ENCODE results near the gene CDH12. TPM values are rescaled to one million over a fixed set of nuclear protein-coding genes. Genes with fewer than 3 reads are reported as not detected.
"Not testable (repeated sequence)": the region's sequence is repeated elsewhere in the genome, so short reads cannot be mapped to it uniquely, and the experiment has no call there.

Gene CDH12
- total RNA-seq, 2 experiments from 2014 or later: not detected

DNA sequence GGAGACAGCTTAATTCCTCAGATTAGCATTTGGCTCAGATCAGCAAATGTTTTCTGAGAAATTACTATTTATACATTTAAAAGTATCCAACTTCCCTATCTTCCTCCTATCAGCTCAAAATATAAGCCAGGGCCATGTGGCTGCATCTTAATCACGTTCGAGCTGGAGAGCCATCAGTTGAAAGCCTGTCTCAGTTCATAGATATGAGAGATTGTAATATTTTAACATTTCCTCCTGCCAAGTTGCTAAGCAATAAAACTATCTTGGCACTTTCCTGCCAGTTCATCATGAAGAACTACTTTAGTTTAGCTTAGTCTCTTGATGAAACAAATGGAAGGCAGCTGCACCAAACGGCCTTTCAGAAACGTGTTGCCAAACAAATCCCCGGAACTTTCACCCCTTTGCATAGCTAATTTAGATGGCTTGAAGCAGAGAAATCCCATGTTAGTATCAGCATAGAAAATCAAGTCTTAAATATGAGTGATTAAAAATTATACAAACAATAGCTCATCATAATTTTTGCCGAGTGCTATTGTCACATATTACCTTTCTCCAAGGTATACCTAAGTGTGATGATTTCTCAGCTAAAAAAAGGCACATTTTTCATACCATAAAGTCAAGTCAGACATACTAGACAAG, 713.4 kb downstream of the CDH12 start:
- H3K4me3 Mint-ChIP-seq; POLR2A ChIA-PET; DNase-seq; H3K27me3 Mint-ChIP-seq (ENCODE audit: low read depth); H3K9me3 Mint-ChIP-seq (ENCODE audit: insufficient read depth); H3K4me1 Mint-ChIP-seq (ENCODE audit: low read depth); H3K36me3 Mint-ChIP-seq (ENCODE audit: low read depth); ATAC-seq; H3K27ac Mint-ChIP-seq; CTCF ChIA-PET: not testable (repeated sequence)

DNA sequence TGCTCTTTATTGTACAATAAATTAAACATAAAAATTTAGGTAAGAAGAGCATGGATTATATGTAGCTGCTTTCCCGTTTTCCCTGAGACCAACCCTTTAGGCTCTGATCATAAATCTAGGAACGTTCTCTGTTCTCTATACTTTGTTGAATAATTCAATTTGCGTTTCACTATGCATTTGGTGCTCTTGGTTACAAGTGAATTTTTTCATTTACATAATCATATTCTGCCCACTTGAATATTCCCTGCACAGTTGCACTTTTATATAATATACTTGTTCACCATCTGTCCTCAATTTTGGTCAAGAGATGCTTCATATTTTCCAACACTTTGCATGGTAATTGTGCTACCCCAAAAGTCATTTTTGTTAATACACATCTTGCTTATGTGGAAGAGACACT, 741.8 kb downstream of the CDH12 start:
- no peak overlapping the region for H3K4me3 Mint-ChIP-seq
- DNase-seq: no peak
- POLR2A ChIA-PET: no interaction called here

DNA sequence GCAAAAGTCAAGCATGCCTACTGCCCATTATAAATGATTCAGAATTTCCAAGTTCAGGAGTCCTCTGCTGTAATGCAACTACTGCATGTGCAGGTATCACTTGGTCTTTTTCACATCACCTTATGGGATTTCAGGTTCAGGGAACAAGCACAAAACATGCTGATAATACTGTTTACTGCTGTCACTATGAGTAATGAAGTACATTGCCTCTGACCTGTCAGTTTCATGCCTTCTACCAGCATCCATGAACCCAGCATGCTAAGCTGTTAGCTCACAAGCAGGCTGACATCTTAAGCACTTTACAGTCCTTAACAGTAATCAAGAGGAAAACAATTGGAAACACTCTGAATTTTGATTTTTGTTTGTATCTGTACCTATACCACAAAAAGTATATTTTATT, 743.8 kb downstream of the CDH12 start:
- CTCF ChIA-PET: no interaction called here
- H3K9me3 Mint-ChIP-seq (ENCODE audit: insufficient read depth): peaks cover 12% of the 10 kb centered on the region
- POLR2A ChIA-PET: no interaction called here
- ATAC-seq (no peak), DNase-seq (no peak)
- no peaks in the 10 kb centered on the region for H3K27me3 Mint-ChIP-seq (ENCODE audit: low read depth)
- no peaks in the 10 kb centered on the region for H3K36me3 Mint-ChIP-seq (ENCODE audit: low read depth)
- no peaks in the 10 kb centered on the region for H3K4me1 Mint-ChIP-seq (ENCODE audit: low read depth)
- no peak overlapping the region for H3K27ac Mint-ChIP-seq
- H3K4me3 Mint-ChIP-seq: no peak overlapping the region

More for the DNA sequence above, 741.8 kb downstream of the CDH12 start:
- H3K36me3 Mint-ChIP-seq (ENCODE audit: low read depth): no peaks in the 10 kb centered on the region
- H3K27me3 Mint-ChIP-seq (ENCODE audit: low read depth): no peaks in the 10 kb centered on the region
- no peak for ATAC-seq
- no peak overlapping the region for H3K27ac Mint-ChIP-seq
- H3K9me3 Mint-ChIP-seq (ENCODE audit: insufficient read depth): peaks cover 12% of the 10 kb centered on the region
- no peaks in the 10 kb centered on the region for H3K4me1 Mint-ChIP-seq (ENCODE audit: low read depth)
- CTCF ChIA-PET: no interaction called here

DNA sequence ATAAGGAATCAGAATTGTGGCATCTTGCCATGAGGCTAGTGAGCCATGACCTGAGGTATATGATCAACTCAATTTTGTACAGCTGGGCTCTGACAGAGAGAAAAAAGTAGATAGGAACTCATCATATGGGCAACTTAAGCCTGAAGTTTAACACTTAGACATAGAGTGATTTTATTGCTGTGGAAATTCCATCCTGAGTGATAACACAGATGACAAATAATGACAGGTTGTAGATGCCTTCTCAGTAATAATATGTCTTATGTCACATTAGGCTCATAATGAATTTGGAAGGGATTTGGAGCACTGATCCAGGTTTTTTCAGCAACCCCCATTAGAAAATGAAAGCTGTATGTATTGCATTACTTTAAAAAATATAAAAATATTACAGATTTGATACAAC, 744.6 kb downstream of the CDH12 start:
- CTCF ChIA-PET: no interaction called here
- H3K27ac Mint-ChIP-seq: no peak overlapping the region
- H3K27me3 Mint-ChIP-seq (ENCODE audit: low read depth): no peaks in the 10 kb centered on the region
- no peak overlapping the region for H3K4me3 Mint-ChIP-seq
- no peaks in the 10 kb centered on the region for H3K4me1 Mint-ChIP-seq (ENCODE audit: low read depth)
- no peaks in the 10 kb centered on the region for H3K36me3 Mint-ChIP-seq (ENCODE audit: low read depth)
- ATAC-seq: no peak
- no peak for DNase-seq
- peaks cover 6% of the 10 kb centered on the region for H3K9me3 Mint-ChIP-seq (ENCODE audit: insufficient read depth)
- POLR2A ChIA-PET: no interaction called here

DNA sequence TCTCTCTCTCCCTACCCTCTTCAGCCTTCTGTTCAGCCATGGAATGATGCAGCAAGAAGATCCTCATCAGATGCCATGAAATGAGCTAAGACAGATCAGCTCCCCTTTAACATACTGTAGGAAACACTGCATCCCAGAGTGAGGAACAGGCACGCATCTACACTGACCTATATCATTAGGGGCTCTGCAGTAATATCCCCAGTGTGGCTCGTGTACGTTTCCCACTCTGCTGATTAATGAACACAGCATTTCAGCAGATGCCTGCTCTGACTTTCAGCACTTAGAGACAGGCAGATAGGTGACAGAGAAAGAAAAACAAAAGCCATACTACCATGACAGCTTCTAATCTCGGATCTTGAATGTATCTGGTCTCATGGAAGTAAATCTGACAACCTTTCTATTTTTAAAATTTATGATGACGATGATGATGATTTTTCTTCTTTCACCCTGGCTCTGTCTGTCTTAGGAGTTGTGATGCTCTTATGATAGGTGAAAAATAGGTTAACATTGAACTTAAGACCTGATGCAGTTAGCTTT, 750.3 kb downstream of the CDH12 start:
- Mint-ChIP-seq H3K27ac (no peak overlapping the region), H3K4me1 (ENCODE audit: low read depth) (no peaks in the 10 kb centered on the region), H3K27me3 (ENCODE audit: low read depth) (no peaks in the 10 kb centered on the region), H3K9me3 (ENCODE audit: insufficient read depth) (no peaks in the 10 kb centered on the region), H3K4me3 (no peak overlapping the region), H3K36me3 (ENCODE audit: low read depth) (no peaks in the 10 kb centered on the region)
- POLR2A ChIA-PET: no interaction called here
- ATAC-seq (no peak), DNase-seq (no peak)
- CTCF ChIA-PET: no interaction called here

DNA sequence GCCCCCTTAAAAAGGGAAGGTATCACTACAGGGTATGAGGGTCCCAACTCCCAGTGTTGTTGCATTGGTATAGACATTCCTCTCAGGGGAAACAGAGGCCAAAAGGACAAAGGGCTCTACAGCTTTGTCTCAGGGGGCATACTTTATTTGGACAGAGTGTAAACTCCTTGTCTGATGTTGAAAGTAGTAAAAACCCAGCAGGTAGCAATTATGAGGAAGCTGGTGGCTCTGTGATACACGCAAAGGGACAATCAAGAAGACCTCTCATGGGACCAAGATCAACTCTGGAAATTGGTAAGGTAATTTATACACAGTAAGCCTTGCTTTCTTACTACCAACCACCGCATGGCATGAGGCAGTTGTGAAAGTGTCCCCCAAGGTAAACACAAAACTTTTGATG, 764.6 kb downstream of the CDH12 start:
- peaks cover 5% of the 10 kb centered on the region for H3K9me3 Mint-ChIP-seq (ENCODE audit: insufficient read depth)
- no peak overlapping the region for H3K27ac Mint-ChIP-seq
- no peak for ATAC-seq

DNA sequence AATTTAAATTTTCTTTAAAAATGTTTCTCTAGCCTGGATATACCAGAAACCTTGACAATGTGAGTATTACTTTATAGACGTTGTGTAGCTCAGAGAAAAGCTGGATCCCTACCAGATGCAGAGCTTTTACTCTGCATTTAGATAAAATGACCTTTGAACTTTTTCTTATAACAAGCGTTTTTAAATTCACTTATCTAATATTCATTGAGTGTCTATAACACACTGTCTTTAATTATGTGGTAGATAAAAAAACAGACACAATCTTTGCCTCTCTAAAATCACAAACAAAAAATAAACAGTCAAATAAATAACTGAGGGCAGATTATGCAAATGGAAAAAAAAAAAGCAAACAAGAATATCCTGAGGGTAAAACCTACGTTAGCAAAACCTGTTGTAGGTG, 773.6 kb downstream of the CDH12 start:
- ATAC-seq (no peak), DNase-seq (no peak)
- Mint-ChIP-seq H3K27ac (no peak overlapping the region), H3K27me3 (ENCODE audit: low read depth) (no peaks in the 10 kb centered on the region), H3K4me3 (no peak overlapping the region), H3K9me3 (ENCODE audit: insufficient read depth) (peaks cover 9% of the 10 kb centered on the region), H3K4me1 (ENCODE audit: low read depth) (no peaks in the 10 kb centered on the region), H3K36me3 (ENCODE audit: low read depth) (no peaks in the 10 kb centered on the region)
- ChIA-PET CTCF (no interaction called here), POLR2A (no interaction called here)

More for the DNA sequence above, 764.6 kb downstream of the CDH12 start:
- Mint-ChIP-seq H3K36me3 (ENCODE audit: low read depth) (no peaks in the 10 kb centered on the region), H3K4me3 (no peak overlapping the region), H3K4me1 (ENCODE audit: low read depth) (no peaks in the 10 kb centered on the region), H3K27me3 (ENCODE audit: low read depth) (no peaks in the 10 kb centered on the region)
- no peak for DNase-seq
- ChIA-PET POLR2A (no interaction called here), CTCF (no interaction called here)

DNA sequence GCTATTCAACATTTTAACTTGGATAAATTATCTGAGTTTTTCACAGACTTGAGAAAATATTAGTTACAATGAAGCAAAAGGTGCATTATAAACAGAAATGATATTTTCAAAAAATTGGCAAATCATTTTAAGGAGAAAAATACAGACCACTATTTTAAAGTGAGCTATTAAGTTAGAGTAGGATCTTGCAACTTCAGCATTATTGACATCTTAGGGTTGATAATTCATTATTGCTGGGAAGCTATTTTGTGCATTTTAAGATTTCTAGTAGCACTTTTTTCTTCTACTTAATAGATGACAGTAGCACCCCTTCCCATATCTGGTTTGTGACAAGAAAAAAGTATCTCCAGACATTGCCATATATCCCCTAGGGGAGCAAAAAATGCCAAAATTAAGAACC, 774.1 kb downstream of the CDH12 start:
- ChIA-PET POLR2A (no interaction called here), CTCF (no interaction called here)
- ATAC-seq (no peak), DNase-seq (no peak)
- Mint-ChIP-seq H3K36me3 (ENCODE audit: low read depth) (no peaks in the 10 kb centered on the region), H3K9me3 (ENCODE audit: insufficient read depth) (peaks cover 9% of the 10 kb centered on the region), H3K4me3 (no peak overlapping the region), H3K4me1 (ENCODE audit: low read depth) (no peaks in the 10 kb centered on the region), H3K27ac (no peak overlapping the region), H3K27me3 (ENCODE audit: low read depth) (no peaks in the 10 kb centered on the region)

DNA sequence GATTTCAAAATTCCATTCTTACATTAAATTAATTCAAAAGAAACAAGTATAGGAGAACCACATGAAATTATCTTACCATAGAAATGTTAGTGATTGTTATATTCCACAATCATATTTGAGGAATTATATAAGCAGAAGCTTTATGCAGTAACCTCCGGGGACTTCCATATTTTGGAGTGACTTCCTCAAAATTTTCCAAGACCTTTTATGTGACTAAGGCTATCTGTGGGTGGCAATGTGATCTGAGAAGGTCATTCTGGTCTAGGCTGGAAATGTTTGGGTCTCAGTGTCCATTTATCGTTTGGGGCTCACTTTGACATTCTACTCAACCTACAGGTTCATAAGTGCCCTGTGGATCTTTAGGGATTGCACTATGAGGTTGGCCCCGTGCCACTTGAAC, 776.6 kb downstream of the CDH12 start:
- peaks cover 9% of the 10 kb centered on the region for H3K9me3 Mint-ChIP-seq (ENCODE audit: insufficient read depth)
- ChIA-PET POLR2A (no interaction called here), CTCF (no interaction called here)
- ATAC-seq (no peak), DNase-seq (no peak)
- H3K27ac Mint-ChIP-seq: no peak overlapping the region
- H3K4me1 Mint-ChIP-seq (ENCODE audit: low read depth): no peaks in the 10 kb centered on the region
- no peaks in the 10 kb centered on the region for H3K27me3 Mint-ChIP-seq (ENCODE audit: low read depth)
- H3K4me3 Mint-ChIP-seq: no peak overlapping the region
- no peaks in the 10 kb centered on the region for H3K36me3 Mint-ChIP-seq (ENCODE audit: low read depth)

DNA sequence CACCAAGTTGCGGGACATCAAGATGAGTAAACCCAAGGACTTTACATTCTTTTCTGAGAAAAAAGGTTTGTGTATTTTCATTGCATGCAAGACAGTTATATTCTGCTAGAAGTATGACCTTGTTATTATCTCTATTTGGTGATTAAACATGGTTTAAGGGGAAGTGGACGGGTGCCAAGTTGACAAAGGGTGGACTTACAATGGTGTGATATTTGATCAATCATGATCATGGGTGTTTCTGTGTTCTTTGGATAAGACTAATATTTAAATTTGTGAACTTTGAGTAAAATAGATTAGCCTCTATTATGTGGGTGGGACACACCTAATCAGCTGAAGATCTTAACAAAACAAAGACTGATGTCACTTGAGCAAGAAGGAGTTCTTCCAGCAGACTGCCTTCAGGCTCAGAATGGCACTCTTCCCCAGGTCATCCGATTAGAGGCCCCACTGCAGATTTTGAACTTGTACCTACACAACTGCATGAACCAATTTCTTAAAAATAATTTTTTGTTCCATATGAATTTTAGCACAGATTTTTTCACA, 782.9 kb downstream of the CDH12 start:
- no peaks in the 10 kb centered on the region for H3K36me3 Mint-ChIP-seq (ENCODE audit: low read depth)
- ChIA-PET POLR2A (no interaction called here), CTCF (no interaction called here)
- no peaks in the 10 kb centered on the region for H3K4me1 Mint-ChIP-seq (ENCODE audit: low read depth)
- H3K27me3 Mint-ChIP-seq (ENCODE audit: low read depth): no peaks in the 10 kb centered on the region
- DNase-seq (no peak), ATAC-seq (no peak)
- no peak overlapping the region for H3K4me3 Mint-ChIP-seq
- H3K27ac Mint-ChIP-seq: no peak overlapping the region
- no peaks in the 10 kb centered on the region for H3K9me3 Mint-ChIP-seq (ENCODE audit: insufficient read depth)

DNA sequence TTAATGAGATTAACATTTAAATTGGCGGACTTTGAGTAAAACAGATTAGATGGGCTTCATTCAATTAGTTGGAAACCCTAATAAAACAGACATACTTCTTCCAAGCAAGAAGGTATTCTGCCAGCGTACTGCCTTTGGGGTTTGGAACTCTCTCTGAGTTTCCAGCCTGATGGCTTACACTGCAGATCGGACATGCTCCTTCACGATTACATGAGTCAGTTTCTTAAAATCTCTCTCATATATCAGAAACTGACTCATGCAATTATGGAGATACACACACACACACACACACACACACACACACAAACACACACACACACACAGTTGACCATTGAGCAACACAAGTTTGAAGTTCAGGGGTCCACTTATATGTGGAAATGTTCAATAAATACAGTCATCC, 789.4 kb downstream of the CDH12 start:
- H3K36me3 Mint-ChIP-seq (ENCODE audit: low read depth): no peaks in the 10 kb centered on the region
- CTCF ChIA-PET: no interaction called here
- ATAC-seq: no peak
- no peak for DNase-seq
- no peak overlapping the region for H3K27ac Mint-ChIP-seq
- no peaks in the 10 kb centered on the region for H3K4me1 Mint-ChIP-seq (ENCODE audit: low read depth)
- H3K4me3 Mint-ChIP-seq: no peak overlapping the region
- peaks cover 12% of the 10 kb centered on the region for H3K9me3 Mint-ChIP-seq (ENCODE audit: insufficient read depth)
- no peaks in the 10 kb centered on the region for H3K27me3 Mint-ChIP-seq (ENCODE audit: low read depth)
- POLR2A ChIA-PET: no interaction called here

DNA sequence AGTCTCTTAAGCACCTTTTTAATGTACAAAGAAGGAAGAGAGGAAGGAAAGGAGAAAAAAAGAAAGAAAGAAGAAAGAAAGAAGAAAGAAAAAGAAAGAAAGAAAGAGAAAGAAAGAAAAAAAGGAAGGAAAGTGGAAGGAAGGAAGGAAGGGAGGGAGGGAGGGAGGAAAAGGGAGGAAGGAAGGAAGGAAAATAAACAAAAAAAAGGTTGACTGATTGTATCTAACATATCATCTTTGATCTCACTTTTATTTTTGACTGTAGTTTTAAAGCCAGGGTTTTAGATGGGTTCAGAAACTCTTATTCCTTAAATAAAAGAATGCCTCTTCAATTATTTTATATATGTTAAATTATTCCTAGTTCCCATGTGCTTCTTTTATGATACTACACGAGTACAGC, 794.5 kb downstream of the CDH12 start:
- no peak for DNase-seq
- Mint-ChIP-seq H3K27me3 (ENCODE audit: low read depth) (no peaks in the 10 kb centered on the region), H3K4me1 (ENCODE audit: low read depth) (no peaks in the 10 kb centered on the region), H3K9me3 (ENCODE audit: insufficient read depth) (peaks cover 8% of the 10 kb centered on the region), H3K27ac (no peak overlapping the region), H3K36me3 (ENCODE audit: low read depth) (no peaks in the 10 kb centered on the region), H3K4me3 (no peak overlapping the region)
- CTCF ChIA-PET: no interaction called here
- no peak for ATAC-seq
- POLR2A ChIA-PET: no interaction called here

DNA sequence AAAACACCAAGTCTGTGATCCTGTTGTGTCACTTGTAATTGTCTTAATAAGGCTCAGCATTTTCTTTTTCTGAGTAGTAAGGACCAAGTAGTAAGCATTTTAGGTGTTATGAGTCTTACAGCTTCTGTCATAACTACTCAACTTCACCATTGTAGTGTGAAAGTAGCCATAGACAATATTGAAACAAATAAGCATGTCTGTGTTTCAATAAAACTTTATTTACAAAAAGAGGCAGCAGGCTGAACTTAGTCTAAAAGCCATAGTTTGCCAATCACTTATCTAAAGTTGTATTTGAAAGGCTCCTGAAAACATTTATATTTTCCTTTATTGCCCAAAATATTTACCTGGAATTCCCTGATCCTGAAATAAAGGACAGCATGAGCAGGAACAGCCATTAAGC, 796.1 kb downstream of the CDH12 start:
- ChIA-PET POLR2A (no interaction called here), CTCF (no interaction called here)
- Mint-ChIP-seq H3K27ac (no peak overlapping the region), H3K9me3 (ENCODE audit: insufficient read depth) (peaks cover 3% of the 10 kb centered on the region), H3K4me1 (ENCODE audit: low read depth) (no peaks in the 10 kb centered on the region), H3K36me3 (ENCODE audit: low read depth) (no peaks in the 10 kb centered on the region), H3K4me3 (no peak overlapping the region), H3K27me3 (ENCODE audit: low read depth) (no peaks in the 10 kb centered on the region)
- ATAC-seq (no peak), DNase-seq (no peak)

All from activated CD8-positive, alpha-beta T cell treated with anti-CD3 and anti-CD28 coated beads, Interleukin-2, amount 10 ng/mL, durations not matched to agents 7 days and 5 days (primary cell).